H1 (cell line): ENCODE results near the gene ZBTB7A. TPM values are rescaled to one million over a fixed set of nuclear protein-coding genes. Genes with fewer than 3 reads are reported as not detected.

Source experiments
- CHD7 ChIP-seq: fragments of 300-600 bp; sonication (generic); IDR thresholded peaks from 2 replicates; pipeline ENCODE4 v1.7.1; 2012; ENCODE audit warnings: low read length, moderate library complexity, mild to moderate bottlenecking, inconsistent platforms; ENCODE audit not compliant: insufficient replicate concordance
- USF2 ChIP-seq: IDR thresholded peaks from 2 replicates; pipeline ENCODE4 v1.6.1; 2011; ENCODE audit warnings: low read length, improper control_type of control experiment
- polyA plus RNA-seq, 7 experiments: library from polyadenylated mRNA; depleted of rRNA in 3 of 7; stranded (reverse) in 5 of 7; unstranded in 2 of 7; fragments of >200 nt in 5 of 7; fragments of 200-250 nt in 2 of 7; gene quantifications; 1 replicate in 5 of 7; 2 replicates in 1 of 7; 4 replicates in 1 of 7; pipeline versions ENCODE4 v1.2.1 to v1.2.3, GENCODE V29; 2011 to 2013; ENCODE audit warnings: missing spikeins in 2 of 7, mixed read lengths in 2 of 7
- total RNA-seq: library from RNA; stranded (reverse); fragmentation: NEBNext Ultra II Directional; extraction: Animal tissue kit (Norgen Biotek cat#: 25700); gene quantifications from 2 replicates; pipeline ENCODE4 v1.2.1, GENCODE V29; 2021

Gene ZBTB7A
- total and polyA plus RNA-seq, 2 of the 8 experiments (the other 6 are each of a cell fraction or from before 2014, with no cell fraction given), result 5.6 to 17.8 TPM

GRCh38 chr19:4043966-4044715 lies 22.6 kb downstream of the ZBTB7A start (continued):
- TF ChIP-seq USF2 (no peak), CHD7 (no peak)
